K562 (cell line): ENCODE data around the gene GOLGA2.

ENCODE experiments used
- DIDO1 ChIP-seq: fragments of 450-650 bp; IDR thresholded peaks from 2 replicates; pipeline ENCODE4 v1.6.1; 2016; ENCODE audit warnings: low read depth, missing biosample characterization, missing genetic modification characterization
- HDAC6 ChIP-seq: IDR thresholded peaks from 2 replicates; pipeline ENCODE4 v1.6.1; 2012; ENCODE audit warnings: low read depth, mild to moderate bottlenecking, control low read depth, inconsistent platforms, low read length, moderate library complexity
- MEF2A ChIP-seq: IDR thresholded peaks from 2 replicates; pipeline ENCODE4 v1.6.1; 2011; ENCODE audit warnings: low read depth, mild to moderate bottlenecking, low read length, moderate library complexity; ENCODE audit not compliant: control insufficient read depth
- MEF2D ChIP-seq: conservative IDR thresholded peaks from 2 replicates; pipeline ENCODE4 v1.6.1; 2016; ENCODE audit warnings: low read depth, missing genetic modification characterization, missing compliant biosample characterization
- NFIC ChIP-seq: fragments of 450-650 bp; IDR thresholded peaks from 2 replicates; pipeline ENCODE4 v1.6.1; 2017; ENCODE audit warnings: mild to moderate bottlenecking, inconsistent platforms
- UBTF ChIP-seq, 2 experiments: IDR thresholded peaks; 2 replicates each; pipeline ENCODE4 v1.6.1; 2012; ENCODE audit warnings: improper control_type of control experiment in 2 of 2, low read depth in 2 of 2, low read length in 2 of 2, borderline replicate concordance in 1 of 2
- ZNF274 ChIP-seq: IDR thresholded peaks from 2 replicates; pipeline ENCODE4 v1.6.1; 2011; ENCODE audit warnings: low read depth, mild to moderate bottlenecking, low read length, moderate library complexity, borderline replicate concordance
- ZNF398 ChIP-seq: fragments of 250-450 bp; sonication (Bioruptor Pico); IDR thresholded peaks from 2 replicates; pipeline ENCODE4 v1.8.0; 2021; ENCODE audit warnings: moderate library complexity, mild to moderate bottlenecking, inconsistent platforms

- TF ChIP-seq HDAC6 (no peak), ZNF398 (CRISPR knock-in tag) (no peak), MEF2A (no peak), DIDO1 (tag) (no peak), MEF2D (no peak), NFIC (no peak), ZNF274 (no peak), UBTF (IDR thresholded peaks at IDR 0.05; ENCODE audit: borderline replicate concordance in 1 of 2, low read depth in 2 of 2, low read length in 2 of 2) (no peak)
These were observed 18.6 kb downstream of the GOLGA2 start for GRCh38 chr9:128257086-128257825.
